HPDE6-E6E7 (cell line): ENCODE measurements around the gene ESAM.

Experiments
- DNase-seq: peaks from one replicate; pipeline ENCODE4 v3.0.0; 2011; ENCODE audit warnings: missing footprints; ENCODE audit errors: extremely low spot score

ESAM gene, protein sequence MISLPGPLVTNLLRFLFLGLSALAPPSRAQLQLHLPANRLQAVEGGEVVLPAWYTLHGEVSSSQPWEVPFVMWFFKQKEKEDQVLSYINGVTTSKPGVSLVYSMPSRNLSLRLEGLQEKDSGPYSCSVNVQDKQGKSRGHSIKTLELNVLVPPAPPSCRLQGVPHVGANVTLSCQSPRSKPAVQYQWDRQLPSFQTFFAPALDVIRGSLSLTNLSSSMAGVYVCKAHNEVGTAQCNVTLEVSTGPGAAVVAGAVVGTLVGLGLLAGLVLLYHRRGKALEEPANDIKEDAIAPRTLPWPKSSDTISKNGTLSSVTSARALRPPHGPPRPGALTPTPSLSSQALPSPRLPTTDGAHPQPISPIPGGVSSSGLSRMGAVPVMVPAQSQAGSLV

DNA sequence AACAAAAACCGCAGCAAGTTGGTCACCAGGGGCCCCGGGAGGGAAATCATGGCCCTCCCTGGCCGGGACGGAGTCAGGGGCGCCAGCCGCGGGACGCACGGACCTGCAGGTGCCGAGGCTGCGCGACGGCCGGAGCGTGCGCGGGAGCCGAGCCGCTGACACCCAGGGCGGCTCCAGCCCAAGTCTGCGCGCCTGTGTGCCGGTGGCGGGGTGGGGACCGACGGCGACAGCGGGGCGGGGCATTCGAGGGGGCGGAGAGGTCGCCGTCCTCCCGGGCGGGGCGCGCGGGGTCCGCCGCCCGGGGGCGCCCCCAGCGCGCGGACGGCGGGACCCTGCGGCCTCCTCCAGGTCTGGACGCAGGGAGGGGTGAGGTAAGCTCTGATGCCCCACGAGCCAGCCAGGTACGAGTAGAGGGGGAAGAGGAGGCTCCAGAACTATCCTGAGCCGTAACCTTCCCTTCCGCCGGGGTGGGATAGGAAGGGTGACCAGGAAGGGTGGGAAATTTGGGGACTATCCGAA lies at the start of gene ESAM:
ESAM (minus strand) TSS at position 186 of the 519 bp plus-strand sequence; CDS start at position 50, 136 bp downstream.
- no peak for DNase-seq

DNA sequence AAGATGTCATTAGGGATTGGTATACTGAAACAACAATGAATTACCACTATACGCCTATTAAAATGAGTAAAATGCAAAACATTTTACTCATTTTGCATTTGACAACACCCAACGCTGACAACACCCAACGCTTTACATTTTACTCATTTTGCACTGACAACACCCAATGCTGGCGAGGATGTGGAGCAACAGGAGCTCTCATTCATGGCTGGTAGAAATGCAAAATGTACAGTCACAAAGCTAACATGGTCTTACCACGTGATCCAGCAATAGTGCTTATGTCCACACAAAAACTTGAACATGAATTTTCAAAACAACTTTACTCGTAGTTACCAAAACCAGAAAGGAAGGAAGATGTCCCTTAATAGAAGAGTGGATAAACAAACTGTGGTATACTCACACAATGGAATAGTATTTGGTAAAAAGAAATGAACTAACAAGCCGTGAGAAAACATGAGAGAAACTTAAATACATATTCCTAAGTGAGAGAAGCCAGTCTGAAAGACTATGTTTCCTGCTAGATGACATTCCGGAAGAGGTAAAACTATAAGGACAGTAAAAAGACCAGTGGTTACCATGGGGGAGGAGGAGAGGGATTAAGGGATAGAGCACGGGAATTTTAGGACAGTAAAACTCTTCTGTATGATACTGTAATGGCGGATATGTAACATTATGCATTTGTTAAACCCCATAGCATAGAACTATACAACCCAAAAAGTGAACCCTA lies 49.5 kb upstream of the ESAM start:
- no peak for DNase-seq

DNA sequence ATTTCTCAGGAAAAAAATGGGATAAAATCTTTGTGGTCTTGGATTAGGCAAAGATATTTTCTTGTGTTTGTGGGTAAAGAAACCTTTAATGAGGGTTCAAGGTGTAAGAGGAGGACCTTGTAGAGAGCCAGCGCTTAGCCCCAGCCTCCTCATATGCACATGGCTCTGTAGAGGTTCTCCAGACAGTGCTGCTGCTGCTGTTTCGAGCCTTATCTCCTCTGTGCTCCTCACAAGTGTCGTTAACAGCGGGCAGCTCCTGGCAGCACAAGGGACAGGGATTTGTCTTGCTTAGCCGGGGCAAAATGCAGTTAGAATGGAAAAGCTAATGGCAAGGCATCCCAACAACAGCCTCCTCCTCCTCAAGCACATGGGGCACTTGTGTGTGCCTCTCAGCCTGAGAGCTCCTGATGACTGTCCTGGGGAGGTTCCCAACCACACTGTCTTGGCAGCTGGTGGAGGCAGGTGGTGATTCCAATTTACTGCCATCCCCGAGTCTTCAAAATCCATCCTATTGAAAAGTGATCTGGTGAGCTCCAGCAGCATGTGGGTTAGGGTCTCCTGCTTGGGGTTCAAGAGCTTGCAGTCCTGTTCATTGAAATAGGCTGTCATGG lies 45.7 kb upstream of the ESAM start:
- no peak for DNase-seq

DNA sequence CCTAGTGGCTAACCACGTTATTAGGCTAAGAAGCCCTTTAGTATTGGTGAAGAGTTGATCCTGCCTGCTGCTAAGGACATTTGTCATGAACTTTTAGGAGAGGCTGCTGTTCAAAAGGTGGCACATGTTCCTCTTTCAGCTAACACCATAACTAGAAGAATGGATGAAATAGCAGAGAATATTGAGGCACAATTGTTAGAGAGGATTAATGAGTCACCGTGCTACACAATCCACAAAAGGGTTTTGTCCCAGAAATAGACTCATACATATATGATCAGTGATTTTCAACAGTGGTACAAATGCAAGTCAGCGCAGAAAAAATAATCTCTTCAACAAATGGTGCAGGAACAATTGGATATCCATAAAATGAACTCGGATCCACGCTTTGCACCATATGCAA lies 45.1 kb upstream of the ESAM start:
- no peak for DNase-seq

DNA sequence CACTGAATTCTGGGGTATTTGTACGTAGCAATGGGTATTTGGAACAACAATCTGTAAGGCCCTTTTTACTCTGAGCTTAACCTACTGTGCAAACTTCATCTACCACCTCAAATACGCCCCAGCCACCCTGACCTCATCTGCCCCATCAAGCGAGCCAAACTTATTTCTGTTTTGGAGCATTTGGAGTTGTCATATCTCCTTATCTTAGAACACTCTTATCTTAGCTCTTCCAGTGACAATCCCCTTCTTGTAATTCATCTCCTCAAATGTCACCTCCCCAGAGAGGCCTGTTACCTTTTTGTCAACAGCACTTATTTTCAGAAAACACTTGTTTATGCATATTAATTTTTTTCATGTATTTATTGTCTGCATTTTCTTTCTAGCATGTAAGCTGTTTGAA lies 42.8 kb upstream of the ESAM start:
- no peak for DNase-seq

DNA sequence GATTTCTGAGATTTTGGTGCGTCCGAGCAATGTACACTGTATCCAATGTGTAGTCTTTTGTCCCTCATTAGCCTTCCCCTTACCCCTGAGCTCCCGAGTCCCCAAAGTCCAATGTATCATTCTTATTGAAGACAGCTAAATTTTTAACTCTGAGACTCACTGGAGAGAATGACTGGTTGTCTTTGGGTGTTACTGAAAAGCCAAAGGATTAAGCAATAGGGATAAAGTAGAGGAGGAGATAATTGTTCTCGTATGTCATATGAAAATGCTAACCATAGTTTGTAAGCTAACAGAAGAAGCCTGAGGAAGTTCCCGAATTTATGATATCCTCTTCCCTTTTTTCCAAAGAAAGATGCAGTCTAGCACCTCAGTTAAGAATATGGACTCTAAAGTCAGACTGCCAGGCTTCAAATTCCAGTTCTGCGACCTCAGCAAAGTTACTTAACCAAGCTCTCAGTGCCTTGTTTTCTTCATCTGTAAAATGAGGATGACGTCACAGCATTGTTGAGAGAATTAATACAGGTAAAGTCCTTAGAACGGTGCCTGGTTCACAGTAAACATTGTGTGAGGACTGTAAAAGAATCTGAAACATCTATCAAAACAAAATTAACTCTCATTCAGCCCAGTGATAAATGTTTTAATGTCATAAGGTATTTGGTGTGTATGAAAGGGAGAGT lies 39.7 kb upstream of the ESAM start:
- no peak for DNase-seq

DNA sequence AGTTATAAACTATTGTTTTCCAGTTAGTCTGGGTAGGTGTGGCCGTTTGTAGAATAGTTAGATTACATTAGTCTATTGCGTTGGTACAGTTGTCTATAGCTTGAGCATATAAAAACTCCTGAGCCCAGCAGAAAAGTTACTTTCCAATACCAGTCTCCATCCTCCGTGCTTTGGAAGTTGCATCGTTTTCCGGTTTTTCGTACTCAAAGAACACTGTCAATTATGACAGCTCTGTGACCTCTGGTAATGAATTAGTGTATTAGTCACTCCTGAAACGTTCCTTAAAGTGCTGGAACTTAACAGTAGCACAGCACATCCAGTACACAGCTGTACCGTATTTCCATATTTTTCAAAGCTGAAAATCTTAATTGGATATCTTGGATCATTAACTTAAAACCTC lies 38.9 kb upstream of the ESAM start:
- peak; percentile 12 for DNase-seq

DNA sequence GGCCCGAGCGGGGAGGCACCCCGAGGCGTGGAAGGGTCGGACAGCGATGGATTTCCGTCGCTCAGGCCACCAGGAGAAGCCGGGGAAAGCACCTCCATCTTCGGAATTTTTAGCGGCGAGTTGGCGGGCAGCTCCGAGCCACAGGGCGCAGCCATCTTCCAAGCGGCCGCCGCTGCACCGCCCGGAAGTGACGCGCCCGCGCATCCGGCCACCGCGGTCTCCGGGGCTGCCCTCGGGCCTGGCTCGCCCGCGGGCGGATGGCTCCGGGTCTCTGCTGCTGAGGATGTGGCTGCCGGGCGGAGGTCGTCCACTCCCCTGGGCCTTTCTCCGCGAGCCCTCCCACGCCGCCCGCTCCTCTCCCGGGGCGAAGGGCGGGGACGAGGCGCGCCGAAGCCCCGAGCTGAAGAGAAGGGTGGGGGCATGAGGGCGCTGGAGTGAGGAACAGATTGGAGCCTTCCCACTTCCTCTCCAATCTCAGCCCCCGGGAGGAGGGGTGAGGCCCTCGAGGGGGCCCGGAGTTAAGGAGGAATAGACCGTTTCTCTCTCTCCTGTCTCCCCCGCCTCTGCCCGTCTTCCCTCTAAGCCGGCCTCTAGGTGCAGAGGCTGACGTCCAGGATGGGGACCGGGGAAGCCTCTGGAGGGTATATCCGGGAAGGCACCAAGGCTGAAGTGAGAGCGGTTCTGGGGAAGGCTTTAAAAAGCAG lies 38.3 kb upstream of the ESAM start, which contains the start of gene MSANTD2:
MSANTD2 (minus strand) TSS at position 181 of the 704 bp plus-strand sequence; CDS start at position 155, 26 bp downstream.
- DNase-seq = peak; percentile 58

DNA sequence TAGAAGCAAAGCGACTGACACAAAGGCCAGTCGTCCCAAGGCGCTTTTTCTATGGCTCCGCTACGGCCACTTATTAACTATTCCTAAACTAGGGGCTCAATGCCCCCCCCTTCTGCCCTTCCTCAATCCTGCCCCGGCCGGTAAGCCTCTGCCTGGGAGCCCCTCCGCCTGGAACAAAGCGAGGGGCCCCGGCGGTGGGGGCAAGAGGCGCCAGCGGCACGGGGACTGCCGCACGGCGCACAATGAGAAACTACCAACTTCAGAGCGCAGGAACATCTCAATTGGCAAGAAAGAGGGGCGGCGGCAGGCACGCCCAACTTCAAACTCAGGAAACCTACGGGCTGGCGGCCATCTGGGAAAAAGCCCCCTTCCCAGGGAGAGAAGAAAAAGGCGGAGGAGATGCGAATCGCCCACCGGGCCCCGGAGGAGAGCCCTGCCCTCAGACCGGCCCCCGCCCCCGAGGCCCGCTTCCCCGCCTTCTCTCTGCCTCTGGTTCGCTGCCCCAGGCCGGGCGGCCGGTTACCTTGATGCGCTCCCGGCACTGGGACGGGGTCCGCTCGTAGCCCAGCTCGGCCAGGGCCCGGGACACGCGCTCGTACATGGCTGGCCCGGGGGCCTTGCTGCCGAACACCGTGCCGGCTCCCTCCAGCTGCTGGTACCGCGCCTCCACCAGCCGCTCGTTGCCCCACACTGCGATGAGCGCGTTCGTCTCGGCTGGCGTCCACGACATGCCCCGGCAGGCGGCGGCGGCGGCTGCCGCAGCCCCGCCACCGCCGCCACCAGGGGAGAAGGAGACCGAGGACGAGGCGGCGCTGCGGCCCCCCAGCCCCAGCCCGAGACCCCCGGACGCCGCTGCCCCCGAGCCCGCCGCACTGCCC lies 37.5 kb upstream of the ESAM start:
- DNase-seq = peak; percentile 33

DNA sequence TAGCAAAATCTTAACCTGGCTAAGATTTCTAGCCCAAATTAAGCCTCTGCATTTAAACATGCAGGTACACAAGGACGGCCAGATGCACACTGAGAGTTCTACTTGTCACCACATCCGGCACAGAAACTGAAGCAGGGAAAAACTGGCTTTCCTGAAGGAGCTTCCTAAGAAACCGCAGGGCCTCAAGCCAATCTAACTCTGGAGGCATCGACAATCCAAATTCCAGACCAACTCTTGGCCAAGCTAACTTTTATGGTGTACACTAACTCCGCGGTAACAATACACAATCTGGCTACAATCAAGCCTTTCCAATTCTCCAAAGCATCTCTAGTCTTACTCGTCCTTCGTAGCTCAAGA lies 36.9 kb upstream of the ESAM start:
- DNase-seq = no peak

DNA sequence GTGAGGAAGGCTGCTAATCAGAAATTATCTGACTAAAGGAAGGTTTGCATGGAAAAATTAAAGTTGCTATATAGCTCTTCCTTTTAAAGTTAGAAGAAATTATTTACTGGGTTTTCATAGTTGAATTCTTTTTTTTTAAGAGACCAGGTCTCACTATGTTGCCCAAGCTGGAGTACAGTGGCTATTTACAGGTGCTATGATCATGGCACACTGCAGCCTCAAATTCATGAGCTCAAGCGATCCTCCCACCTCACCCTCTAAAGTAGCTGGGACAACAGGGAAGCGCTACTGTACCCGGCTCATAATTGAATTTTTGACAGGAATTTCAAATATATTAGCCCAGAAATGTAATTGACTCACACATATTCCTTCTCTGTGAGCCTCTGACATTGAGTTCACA lies 34.2 kb upstream of the ESAM start:
- DNase-seq = no peak

DNA sequence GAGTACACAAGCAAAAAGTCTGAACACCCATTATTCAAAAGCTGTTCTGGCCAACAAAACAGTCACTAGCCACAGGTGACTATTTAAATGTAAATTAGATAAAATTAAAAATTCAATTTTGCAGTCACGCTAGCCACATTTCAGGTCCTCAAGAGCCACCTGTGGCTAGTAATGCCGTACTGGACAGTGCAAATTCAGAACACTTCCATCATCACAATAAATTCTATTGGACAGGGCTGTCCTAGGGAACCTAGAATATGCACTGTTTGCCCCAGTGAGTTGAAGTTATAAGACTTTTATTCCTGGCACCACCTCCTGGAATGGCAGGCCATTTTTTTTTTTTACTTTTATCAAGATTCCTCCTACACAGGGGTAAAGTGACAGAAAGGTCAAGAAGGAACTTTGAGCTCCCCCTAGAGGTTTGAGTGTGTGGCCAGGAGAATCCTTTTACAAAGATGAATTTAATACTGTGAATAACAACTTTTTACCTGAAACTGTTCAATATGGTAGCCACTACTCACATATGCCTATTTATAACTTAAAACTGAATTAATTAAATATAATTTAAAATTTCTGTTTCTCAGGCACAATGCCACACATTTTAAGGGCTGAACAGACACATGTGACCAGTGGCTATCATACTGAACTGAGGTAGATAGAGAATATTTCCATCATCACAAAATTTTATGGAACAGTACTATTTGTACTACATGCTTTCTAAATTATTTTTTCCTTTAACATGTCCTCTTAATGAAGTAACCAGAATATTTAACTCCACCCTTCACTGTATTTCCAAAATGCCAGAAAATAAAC lies 31.6 kb upstream of the ESAM start:
- DNase-seq = peak; percentile 42

DNA sequence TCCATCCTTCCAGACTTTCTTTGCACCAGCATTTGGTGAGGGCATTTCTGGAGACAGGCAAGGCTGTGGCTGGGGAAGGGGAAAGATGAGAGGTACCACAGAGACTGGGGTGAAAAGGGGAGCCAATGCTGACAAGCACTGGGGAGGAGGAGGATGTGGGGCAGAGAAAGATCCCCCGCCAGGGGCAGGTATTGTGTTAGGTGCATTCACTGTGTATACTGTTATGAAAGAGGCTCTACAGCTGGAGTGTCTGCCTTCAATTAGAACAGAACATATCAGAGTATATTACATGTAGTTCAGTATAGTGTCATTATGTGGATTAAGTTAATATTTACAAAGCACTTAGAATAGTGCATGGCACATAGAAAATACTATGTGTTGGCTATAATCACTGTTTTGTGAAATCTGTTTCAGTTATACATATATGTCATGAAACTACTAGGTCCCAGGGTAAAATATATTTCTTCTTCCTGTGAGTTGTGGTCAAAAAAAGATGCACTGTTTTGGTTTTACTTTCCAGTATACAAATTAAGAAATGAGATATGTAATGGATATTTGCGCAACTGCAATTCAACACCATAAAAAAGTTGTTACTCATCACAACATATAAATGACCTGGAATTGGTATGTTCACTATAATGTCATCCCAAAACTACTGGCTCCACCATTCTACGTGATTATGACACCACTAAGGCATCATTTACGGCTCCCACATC lies 29.7 kb upstream of the ESAM start:
- no peak for DNase-seq

DNA sequence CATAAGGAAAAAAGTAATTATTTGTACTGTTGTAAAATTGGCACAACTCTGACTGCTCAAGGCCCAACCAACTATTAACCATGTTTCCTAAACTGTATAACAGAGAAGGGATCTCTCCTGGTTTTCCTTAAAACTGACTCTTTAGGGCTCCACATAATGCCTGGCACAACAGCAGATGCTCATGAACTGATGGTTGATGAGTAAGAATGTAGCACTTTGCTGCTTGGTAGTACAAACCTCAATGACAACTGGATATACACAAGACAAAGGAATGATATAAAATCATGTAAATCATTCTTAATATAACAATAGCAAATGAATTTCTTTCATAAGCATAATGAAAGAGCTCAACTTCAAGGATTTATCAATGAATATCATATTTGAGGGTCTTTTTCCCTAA lies 26.4 kb upstream of the ESAM start:
- DNase-seq = no peak

DNA sequence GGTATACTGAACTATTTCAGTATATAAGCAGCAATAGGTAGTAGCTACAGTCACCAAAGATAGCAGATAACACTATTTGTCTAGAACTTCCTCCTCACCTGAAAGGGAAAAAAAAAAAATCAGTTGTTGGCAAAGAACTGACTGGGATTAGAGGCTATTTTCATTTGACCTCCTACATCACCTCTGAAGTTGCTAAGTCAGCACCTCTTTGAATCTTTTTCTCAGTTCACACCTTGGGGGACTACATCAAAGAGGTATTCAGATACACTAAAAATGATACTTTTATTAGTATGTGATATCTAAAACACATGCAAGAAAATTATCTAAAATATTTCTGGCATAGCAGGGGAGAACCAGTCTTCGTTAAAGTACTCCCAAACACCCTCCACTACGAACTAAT lies 22.0 kb upstream of the ESAM start:
- no peak for DNase-seq

DNA sequence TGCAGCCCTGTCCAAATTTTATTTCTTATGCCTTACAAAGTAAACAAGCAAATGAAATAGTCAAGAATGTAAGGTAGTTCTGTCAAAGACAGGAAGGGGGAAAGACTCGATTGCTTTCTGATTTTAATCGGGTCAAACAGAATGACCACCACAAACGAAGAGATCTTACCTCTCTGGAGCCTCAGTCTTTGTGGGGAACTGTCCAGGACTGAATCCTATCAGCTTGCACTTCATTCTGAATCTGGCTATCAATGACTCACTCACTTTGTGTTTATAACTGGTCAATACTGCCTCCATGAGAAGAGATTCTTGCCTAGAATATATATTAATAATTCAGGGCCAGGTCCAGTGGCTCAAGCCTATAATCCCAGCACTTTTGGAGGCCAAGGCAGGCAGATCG lies 20.9 kb upstream of the ESAM start:
- no peak for DNase-seq

DNA sequence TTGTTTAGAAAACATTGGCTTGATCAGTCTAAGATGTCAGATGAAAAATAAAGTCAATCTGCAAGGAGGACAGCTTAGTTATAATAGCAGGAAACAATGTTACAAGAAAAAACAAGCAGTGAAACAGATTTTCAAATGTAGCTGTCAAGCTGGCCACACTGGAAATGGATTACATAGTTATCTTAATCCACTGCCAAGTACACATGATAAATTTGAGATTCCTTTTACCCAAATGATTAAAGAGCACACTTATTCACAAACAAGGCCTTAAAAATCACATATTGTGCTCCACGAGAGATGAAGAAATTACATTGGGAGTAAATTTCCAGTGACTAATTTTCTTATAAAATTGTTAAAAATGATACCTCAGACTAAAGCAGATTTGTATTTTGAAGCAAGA lies 17.5 kb upstream of the ESAM start:
- DNase-seq = no peak

DNA sequence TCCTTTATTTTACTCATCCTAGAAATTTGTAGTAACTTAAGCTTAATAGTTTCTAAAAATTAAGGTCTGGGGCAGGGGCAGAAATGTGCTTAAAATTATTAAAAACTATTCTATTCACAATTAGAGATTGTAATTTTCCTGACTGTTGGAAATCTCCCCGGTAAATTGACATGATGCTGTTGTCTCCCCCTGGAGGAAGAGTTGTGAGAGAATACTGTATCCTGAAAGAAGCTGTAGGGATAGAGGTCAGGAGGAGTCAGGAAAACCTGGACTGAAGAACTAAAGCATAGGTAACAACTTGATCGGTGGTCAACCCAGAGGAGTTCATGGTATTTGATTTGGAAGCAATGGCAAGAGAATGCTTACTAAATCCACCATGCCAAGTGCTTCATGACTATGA lies 16.2 kb upstream of the ESAM start:
- no peak for DNase-seq
